Heart left ventricle (tissue), 13 donors: ENCODE measurements around the gene TTBK1.

Source experiments
- CTCF ChIP-seq, 12 donors: fragments of 200-600 bp; sonication (generic) in 4 of 12; IDR thresholded peaks; one replicate each; pipeline versions ENCODE4 v1.5.0 to v1.8.0; 2018 to 2022; ENCODE audit warnings: antibody characterized with exemption in 12 of 12, mild to moderate bottlenecking in 5 of 12
- POLR2A ChIP-seq, 2 donors: fragments of 450-650 bp; IDR thresholded peaks; one replicate each; pipeline ENCODE4 v1.6.1; 2017; ENCODE audit warnings: antibody characterized with exemption in 2 of 2, mild to moderate bottlenecking in 2 of 2, moderate library complexity in 2 of 2
- donor health status: ischemic (EF 13 %, LVEDD 7.1; RV severe dilation, severe dysfunction).
- donor health status: DM: no; HTN: yes; CAD: no.
- donor health status: DM: no; HTN: no; CAD: no.
- donor health status: ischemic (EF 25% LVEDD 6.9; RV normal size, moderate dysfunction).
- donor health status: ischemic (EF 25% LVEDD 5.7; RV mildly dilated, moderate dysfunction).
- donor health status: ischemic (EF 35%, LVEDD 5.7; RV mildly dilated, moderate dysfunction).
- donor health status: nonischemic (EF 11% LVEDD 7.7; RV severe dilation, severe dysfunction).
- donor health status: DM: yes; HTN: yes; CAD: no.
- donor health status: PGD.
- donor health status: ischemic (EF 29% LVEDD 5.4; RV normal size, mild dysfunction).
- donor health status: nonischemic (EF 23%, LVEDD 6.1; RV moderate dilation, normal function).

GRCh38 chr6:43277306-43277642 lies 34.0 kb downstream of the TTBK1 start:
- TF ChIP-seq CTCF (IDR thresholded peaks at IDR 0.05) (no peak), POLR2A (IDR thresholded peaks at IDR 0.05) (no peak)
